Measurements from ENCODE around the gene NUP50.
"Not testable (repeated sequence)": the region's sequence is repeated elsewhere in the genome, so short reads cannot be mapped to it uniquely, and the experiment has no call there.

The NUP50 gene

GRCh38 chr22:45163099-45163450, 650 bp upstream of the NUP50 start:
- no peak for DNase-seq

DNA sequence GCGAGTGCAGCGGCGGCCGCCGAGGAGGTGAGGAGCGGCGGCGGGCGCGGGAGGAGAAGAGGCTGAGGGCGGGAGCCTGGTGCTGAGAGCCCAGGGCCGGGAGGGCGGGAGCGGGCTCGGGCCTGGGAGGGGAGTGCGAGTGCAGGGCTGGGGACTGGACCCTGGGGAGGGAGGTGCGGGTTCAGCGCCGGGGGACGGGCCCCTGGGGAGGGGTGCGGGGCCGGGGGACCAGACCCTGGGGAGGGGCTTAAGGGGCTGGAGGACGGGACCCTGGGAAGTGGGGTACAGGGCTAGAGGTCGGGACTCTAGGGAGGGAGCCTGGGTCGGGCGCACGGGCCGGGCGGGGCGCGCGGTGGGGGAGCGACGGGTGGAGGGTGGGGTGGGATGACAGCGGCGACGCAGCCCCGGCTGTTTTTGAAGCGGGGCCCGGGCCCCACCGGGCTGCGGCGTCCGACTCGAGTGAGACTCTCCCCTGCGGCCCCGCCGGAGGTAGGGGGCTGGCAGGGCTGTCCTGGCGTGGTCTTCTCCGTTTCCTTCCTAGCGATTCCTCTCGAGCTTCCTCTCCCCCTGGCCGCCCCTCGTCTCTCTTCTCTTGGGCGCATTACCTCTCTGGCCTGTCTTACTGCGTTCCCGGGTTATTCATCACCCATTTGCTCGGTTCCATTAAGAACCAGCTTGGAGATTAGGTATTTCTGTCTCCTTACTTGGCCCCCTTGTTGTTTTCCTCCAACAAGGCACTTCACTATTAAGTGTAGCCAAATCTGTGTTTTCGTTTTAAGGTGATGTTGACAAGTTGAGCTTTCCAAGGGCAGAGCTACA, 754 bp downstream of the NUP50 start:
- DNase-seq = peak; percentile 14 to 40

DNA sequence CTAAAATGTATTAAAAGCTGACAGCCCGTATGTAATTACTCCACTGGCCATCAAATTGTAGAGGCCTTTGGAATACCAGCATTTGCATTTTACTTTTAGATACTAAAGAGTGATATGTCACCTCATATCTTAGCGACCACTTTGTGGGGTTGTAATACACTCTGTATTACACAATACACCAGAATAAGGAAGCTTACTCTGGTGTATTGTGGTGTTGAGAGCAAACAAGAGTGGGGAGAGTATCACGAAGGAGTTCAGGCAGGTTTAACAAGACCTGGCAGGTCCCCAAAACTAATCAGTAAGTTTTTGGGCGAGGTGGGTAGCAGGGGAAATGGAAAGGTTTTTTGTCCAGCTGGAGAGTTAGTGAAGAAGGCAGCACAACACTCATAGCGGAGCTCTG, 3.2 kb downstream of the NUP50 start:
- DNase-seq = no peak

- DNase-seq = no peak
Measured at GRCh38 chr22:45169591-45170466, 6.1 kb downstream of the NUP50 start.

- no peak for DNase-seq
Measured at GRCh38 chr22:45171830-45172229, 8.1 kb downstream of the NUP50 start.

DNA sequence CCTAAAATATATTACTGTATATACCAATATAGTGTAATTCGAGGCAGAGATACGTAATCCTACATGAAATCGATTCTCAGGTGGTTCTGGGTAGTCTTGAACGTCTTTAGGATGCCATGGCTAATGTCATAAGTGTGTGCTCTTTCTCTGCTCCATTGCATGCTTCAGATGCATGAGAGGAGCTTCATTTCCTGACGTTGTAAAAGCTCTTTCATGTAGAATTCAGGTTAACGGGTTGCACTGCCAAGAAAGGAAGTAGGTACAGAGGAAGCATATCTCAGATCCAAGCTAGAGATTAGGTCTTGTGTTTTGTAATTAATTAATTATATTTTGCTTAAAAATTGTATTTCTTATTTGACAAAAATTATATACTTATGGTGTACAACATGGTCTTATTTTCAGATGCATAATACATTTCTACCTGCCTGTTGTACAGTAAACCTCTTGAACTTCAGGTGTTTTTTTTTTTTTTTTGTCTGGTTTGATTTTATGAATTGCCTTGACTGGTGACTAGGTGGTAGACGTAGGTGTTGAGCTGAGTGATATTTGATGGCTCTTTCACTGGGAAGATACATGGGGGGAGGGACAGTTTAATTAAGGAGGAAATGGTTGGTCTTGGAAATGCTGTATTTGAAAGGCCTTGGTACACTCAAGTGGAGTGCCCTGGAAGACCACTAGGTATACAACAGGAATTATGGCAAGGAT, 9.3 kb downstream of the NUP50 start:
- DNase-seq = no peak

- no peak for DNase-seq
Measured at GRCh38 chr22:45179276-45180049, 15.7 kb downstream of the NUP50 start.

DNA sequence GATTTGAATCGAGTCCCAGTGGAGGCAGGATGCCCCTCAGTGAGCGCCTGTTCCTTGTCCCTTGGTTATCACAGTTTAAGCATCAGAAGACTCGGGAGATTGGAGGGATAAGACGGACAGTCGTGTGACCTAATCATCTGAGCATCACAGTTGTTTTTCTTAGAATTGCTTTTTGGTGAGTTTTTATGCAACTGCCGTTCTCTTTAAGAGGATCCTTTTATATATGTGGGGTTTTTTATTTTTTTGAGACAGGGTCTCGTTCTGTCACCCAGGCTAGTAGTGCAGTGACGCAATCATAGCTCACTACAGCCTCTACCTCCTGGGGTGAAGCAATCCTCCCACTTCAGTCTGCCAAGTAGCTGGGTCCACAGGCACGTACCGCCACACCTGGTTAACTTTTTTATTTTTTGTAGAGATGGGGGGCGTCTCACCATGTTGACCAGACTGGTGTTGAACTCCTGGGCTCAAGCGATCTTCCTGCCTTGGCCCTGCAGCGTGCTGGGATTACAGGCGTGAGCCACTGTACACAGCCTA, 16.5 kb downstream of the NUP50 start:
- DNase-seq = no peak

DNA sequence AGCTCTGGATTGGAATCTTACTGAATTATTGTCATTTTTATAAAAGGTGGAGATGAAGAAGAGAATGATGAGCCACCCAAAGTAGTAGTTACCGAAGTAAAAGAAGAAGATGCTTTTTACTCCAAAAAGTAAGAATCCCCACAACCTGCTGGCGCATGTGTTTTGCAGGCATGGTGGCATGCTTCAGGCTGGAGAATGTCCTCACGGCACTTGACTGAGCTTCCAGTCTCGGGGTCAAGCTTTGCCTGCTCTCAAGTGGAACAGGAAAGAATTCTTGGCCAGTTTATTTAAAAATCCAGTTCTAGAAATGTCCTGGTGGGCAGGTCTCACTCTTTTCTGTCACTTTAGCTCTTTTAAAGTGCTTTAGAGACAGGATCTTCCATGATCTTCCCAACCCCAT, 17.5 kb downstream of the NUP50 start:
- no peak for DNase-seq

GRCh38 chr22:45181766-45182165, 18.0 kb downstream of the NUP50 start:
- DNase-seq = no peak

- no peak for DNase-seq
Measured at GRCh38 chr22:45183974-45184373, 20.2 kb downstream of the NUP50 start.

GRCh38 chr22:45185718-45186514, 22.2 kb downstream of the NUP50 start:
- no peak for DNase-seq

DNA sequence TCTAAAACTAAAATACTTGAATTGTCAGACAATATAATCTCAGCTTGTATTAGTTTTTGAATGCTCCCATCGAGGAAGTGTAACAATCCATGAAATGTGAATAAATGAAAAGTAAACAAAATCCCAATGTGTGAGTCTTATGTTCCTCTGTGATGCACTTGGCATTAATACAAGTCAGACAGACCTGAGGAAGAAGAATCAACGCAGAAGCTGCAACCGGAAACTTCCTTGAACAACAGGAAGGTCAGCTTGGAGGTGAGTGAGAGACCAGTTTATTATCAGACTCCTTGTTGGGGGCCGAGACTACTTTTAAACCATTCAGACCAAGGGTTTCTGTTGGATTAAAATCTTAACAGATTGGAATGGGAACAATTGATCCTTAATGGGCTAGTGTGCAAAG, 24.2 kb downstream of the NUP50 start:
- DNase-seq = no peak

GRCh38 chr22:45188779-45189178, 25.1 kb downstream of the NUP50 start:
- no peak for DNase-seq

DNA sequence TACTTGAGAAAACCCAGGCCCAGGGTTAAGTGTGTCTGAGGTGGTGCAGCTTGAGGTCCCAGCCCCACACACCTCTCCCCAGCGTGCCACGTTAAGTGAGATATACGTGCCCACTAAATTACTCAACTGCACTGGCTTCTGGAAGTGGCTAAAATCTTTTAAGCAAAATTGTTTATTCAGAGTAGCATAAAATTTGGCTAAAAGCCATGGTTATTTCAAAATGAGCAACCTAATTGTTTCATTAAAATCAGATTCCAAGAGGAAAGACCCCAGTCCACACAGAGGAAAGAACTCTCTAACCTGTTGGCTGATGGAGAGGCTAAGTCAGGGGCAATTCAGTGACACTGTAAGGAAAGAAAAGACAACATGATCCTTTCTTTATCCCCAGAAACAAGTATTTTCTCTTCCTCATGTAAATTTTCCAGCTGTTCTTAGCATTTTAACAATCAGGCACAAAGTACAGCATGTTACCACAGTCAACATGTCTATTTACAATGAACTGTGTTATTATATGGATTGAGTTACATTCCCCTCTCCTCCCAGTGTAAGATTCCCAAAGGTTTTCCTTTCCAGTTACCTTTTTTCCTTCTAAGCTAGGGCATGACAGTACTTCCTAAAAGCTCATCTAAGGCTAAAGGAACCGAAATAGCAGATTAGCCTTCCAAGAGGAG, 26.6 kb downstream of the NUP50 start:
- no peak for DNase-seq

- not testable (repeated sequence) for DNase-seq
Measured at GRCh38 chr22:45191746-45192145, 28.0 kb downstream of the NUP50 start.

- DNase-seq = no peak
Measured at GRCh38 chr22:45192701-45193187, 29.0 kb downstream of the NUP50 start.

- no peak for DNase-seq
Measured at GRCh38 chr22:45194686-45195085, 31.0 kb downstream of the NUP50 start.

- no peak for DNase-seq
Measured at GRCh38 chr22:45195616-45196015, 31.9 kb downstream of the NUP50 start.

- DNase-seq = no peak
Measured at GRCh38 chr22:45196308-45196707, 32.6 kb downstream of the NUP50 start.
